H9 (cell line): ENCODE measurements around the gene MSN. TPM values are rescaled to one million over a fixed set of nuclear protein-coding genes. Genes with fewer than 3 reads are reported as not detected.

Source experiments
- DNase-seq: peaks from one replicate; pipeline ENCODE4 v3.0.0-alpha.2; 2017
- H2AFZ ChIP-seq: one replicate; pipeline ENCODE4 v1.6.1; 2013; ENCODE audit warnings: mild to moderate bottlenecking, low read length, control low read depth, moderate library complexity
- H2AK5ac ChIP-seq: 2 replicates; pipeline ENCODE4 v1.6.1; 2013; ENCODE audit warnings: low read length, control low read depth, mixed read lengths; ENCODE audit not compliant: insufficient read length
- H2BK120ac ChIP-seq: one replicate; pipeline ENCODE4 v1.6.1; 2013; ENCODE audit warnings: low read depth, mild to moderate bottlenecking, low read length, control low read depth, inconsistent platforms; ENCODE audit not compliant: poor library complexity, severe bottlenecking
- H2BK12ac ChIP-seq: 2 replicates; pipeline ENCODE4 v1.6.1; 2013; ENCODE audit warnings: low read length, control low read depth, mixed read lengths, low read depth; ENCODE audit not compliant: insufficient read length
- H2BK15ac ChIP-seq: 2 replicates; pipeline ENCODE4 v1.6.1; 2013; ENCODE audit warnings: low read depth, low read length, control low read depth
- H2BK20ac ChIP-seq: one replicate; pipeline ENCODE4 v1.6.1; 2013; ENCODE audit warnings: low read depth, mild to moderate bottlenecking, low read length, control low read depth, inconsistent platforms; ENCODE audit not compliant: poor library complexity, severe bottlenecking
- H2BK5ac ChIP-seq: 2 replicates; pipeline ENCODE4 v1.6.1; 2013; ENCODE audit warnings: low read length, control low read depth, mixed read lengths; ENCODE audit not compliant: insufficient read length
- H3K14ac ChIP-seq: 2 replicates; pipeline ENCODE4 v1.6.1; 2013; ENCODE audit warnings: low read length, control low read depth; ENCODE audit not compliant: insufficient read depth
- H3K18ac ChIP-seq: 2 replicates; pipeline ENCODE4 v1.6.1; 2013; ENCODE audit warnings: low read depth, mild to moderate bottlenecking, mixed read lengths, low read length, control low read depth; ENCODE audit not compliant: insufficient read length
- H3K23ac ChIP-seq: 2 replicates; pipeline ENCODE4 v1.6.1; 2013; ENCODE audit warnings: low read length, control low read depth, mixed read lengths, low read depth; ENCODE audit not compliant: insufficient read length
- H3K23me2 ChIP-seq: 2 replicates; pipeline ENCODE4 v1.6.1; 2013; ENCODE audit warnings: low read depth, mild to moderate bottlenecking, mixed read lengths, low read length, control low read depth; ENCODE audit not compliant: insufficient read length, poor library complexity, severe bottlenecking
- H3K27ac ChIP-seq: 2 replicates; pipeline ENCODE4 v1.5.1; 2013; ENCODE audit warnings: low read length, control low read depth, mixed read lengths, low read depth; ENCODE audit not compliant: insufficient read length
- H3K27me3 ChIP-seq: 2 replicates; pipeline ENCODE4 v1.6.1; 2013; ENCODE audit warnings: low read length, control low read depth, inconsistent platforms; ENCODE audit not compliant: insufficient read depth
- H3K4ac ChIP-seq: 2 replicates; pipeline ENCODE4 v1.6.1; 2013; ENCODE audit warnings: low read depth, mild to moderate bottlenecking, control low read depth, inconsistent platforms, low read length, moderate library complexity
- H3K4me1 ChIP-seq: 2 replicates; pipeline ENCODE4 v1.6.1; 2013; ENCODE audit warnings: low read length, control low read depth, inconsistent platforms; ENCODE audit not compliant: insufficient read depth
- H3K4me2 ChIP-seq: 2 replicates; pipeline ENCODE4 v1.6.1; 2013; ENCODE audit warnings: low read length, control low read depth, mixed read lengths; ENCODE audit not compliant: insufficient read length, insufficient read depth
- H3K56ac ChIP-seq: 2 replicates; pipeline ENCODE4 v1.6.1; 2013; ENCODE audit warnings: low read depth, mild to moderate bottlenecking, mixed read lengths, low read length, control low read depth; ENCODE audit not compliant: insufficient read length
- H3K79me1 ChIP-seq: 2 replicates; pipeline ENCODE4 v1.6.1; 2013; ENCODE audit warnings: low read depth, mild to moderate bottlenecking, moderate library complexity, low read length, control low read depth, inconsistent platforms; ENCODE audit not compliant: insufficient read depth, poor library complexity, severe bottlenecking
- H3K79me2 ChIP-seq: 2 replicates; pipeline ENCODE4 v1.6.1; 2013; ENCODE audit warnings: low read length, control low read depth, inconsistent platforms; ENCODE audit not compliant: insufficient read depth
- H3K9ac ChIP-seq: 2 replicates; pipeline ENCODE4 v1.6.1; 2013; ENCODE audit warnings: low read length, control low read depth, mixed read lengths; ENCODE audit not compliant: insufficient read length; ENCODE audit errors: extremely low read depth
- H3K9me3 ChIP-seq: one replicate; pipeline ENCODE4 v1.6.1; 2013; ENCODE audit warnings: low read depth, low read length, inconsistent platforms; ENCODE audit not compliant: control insufficient read depth
- H3T11ph ChIP-seq: one replicate; pipeline ENCODE4 v1.6.1; 2013; ENCODE audit warnings: mild to moderate bottlenecking, low read length, control low read depth, inconsistent platforms
- H4K20me1 ChIP-seq: one replicate; pipeline ENCODE4 v1.6.1; 2013; ENCODE audit not compliant: control insufficient read depth, insufficient read length, insufficient read depth
- H4K5ac ChIP-seq: 2 replicates; pipeline ENCODE4 v1.6.1; 2013; ENCODE audit warnings: low read depth, mild to moderate bottlenecking, mixed read lengths, low read length, control low read depth; ENCODE audit not compliant: insufficient read length
- H4K8ac ChIP-seq: replicated peaks from 2 replicates; pipeline ENCODE4 v1.6.1; 2013; ENCODE audit warnings: low read length, control low read depth, mixed read lengths, low read depth; ENCODE audit not compliant: insufficient read length
- H4K91ac ChIP-seq: 2 replicates; pipeline ENCODE4 v1.6.1; 2013; ENCODE audit warnings: low read depth, mild to moderate bottlenecking, moderate library complexity, mixed read lengths, low read length, control low read depth; ENCODE audit not compliant: insufficient read length
- H3K27ac Mint-ChIP-seq, 3 experiments: 2 replicates in 2 of 3; 3 replicates in 1 of 3; pipeline ENCODE4 v1.8.0; 2020 to 2021; ENCODE audit warnings: mixed read lengths in 3 of 3, mild to moderate bottlenecking in 1 of 3, moderate library complexity in 1 of 3
- H3K27me3 Mint-ChIP-seq: 2 replicates; pipeline ENCODE4 v1.8.0; 2021; ENCODE audit warnings: low read depth, mild to moderate bottlenecking, moderate library complexity, mixed read lengths
- H3K36me3 Mint-ChIP-seq, 3 experiments: 2 replicates in 2 of 3; 3 replicates in 1 of 3; pipeline ENCODE4 v1.8.0; 2020 to 2021; ENCODE audit warnings: low read depth in 3 of 3, mixed read lengths in 3 of 3; ENCODE audit not compliant: insufficient read depth in 1 of 3
- H3K4me1 Mint-ChIP-seq, 2 experiments: 2 replicates each; pipeline ENCODE4 v1.8.0; 2020; ENCODE audit warnings: mixed read lengths in 2 of 2
- H3K4me3 Mint-ChIP-seq, 2 experiments: 2 replicates in 1 of 2; 3 replicates in 1 of 2; pipeline ENCODE4 v1.8.0; 2020 to 2021; ENCODE audit warnings: mild to moderate bottlenecking in 2 of 2, mixed read lengths in 2 of 2, moderate library complexity in 1 of 2
- H3K9me3 Mint-ChIP-seq, 2 experiments: 2 replicates in 1 of 2; 3 replicates in 1 of 2; pipeline ENCODE4 v1.8.0; 2020; ENCODE audit warnings: mild to moderate bottlenecking in 2 of 2, mixed read lengths in 2 of 2, moderate library complexity in 1 of 2
- WGBS: extraction: QIAGEN DNeasy Blood & Tissue Kit; methylation state at CpG from one replicate; pipeline ENCODE4 v1.1.7; 2013; ENCODE audit warnings: missing lambda C conversion rate, low lambda C conversion rate, mixed read lengths; ENCODE audit not compliant: insufficient read length; ENCODE audit errors: extremely low coverage; 5-methylcytosine and 5-hydroxymethylcytosine counted together
- total RNA-seq: library from RNA; stranded (reverse); gene quantifications from 2 replicates; pipeline ENCODE4 v1.2.1, GENCODE V29; 2021
- TF ChIP-seq, protein P1 (sequence below): fragments of 200-600 bp; sonication (generic); conservative IDR thresholded peaks from 3 replicates; pipeline ENCODE4 v1.8.0; 2021; ENCODE audit warnings: antibody characterized with exemption, mild to moderate bottlenecking

The MSN gene
- total RNA-seq, 1 experiment from 2014 or later: 126 TPM

- no peak overlapping the region for H2BK120ac ChIP-seq
Observed at GRCh38 chrX:65769564-65770292, 102.3 kb downstream of the MSN start.

More at GRCh38 chrX:65769564-65770292, 102.3 kb downstream of the MSN start:
- no peak overlapping the region for H2BK5ac ChIP-seq
- no peak overlapping the region for H3K56ac ChIP-seq
- no peak overlapping the region for H3T11ph ChIP-seq
- H3K27ac Mint-ChIP-seq: no peak overlapping the region; a peak in 1 of 7 replicates
- no peak overlapping the region for H3K9ac ChIP-seq
- TF ChIP-seq, protein P1, sequence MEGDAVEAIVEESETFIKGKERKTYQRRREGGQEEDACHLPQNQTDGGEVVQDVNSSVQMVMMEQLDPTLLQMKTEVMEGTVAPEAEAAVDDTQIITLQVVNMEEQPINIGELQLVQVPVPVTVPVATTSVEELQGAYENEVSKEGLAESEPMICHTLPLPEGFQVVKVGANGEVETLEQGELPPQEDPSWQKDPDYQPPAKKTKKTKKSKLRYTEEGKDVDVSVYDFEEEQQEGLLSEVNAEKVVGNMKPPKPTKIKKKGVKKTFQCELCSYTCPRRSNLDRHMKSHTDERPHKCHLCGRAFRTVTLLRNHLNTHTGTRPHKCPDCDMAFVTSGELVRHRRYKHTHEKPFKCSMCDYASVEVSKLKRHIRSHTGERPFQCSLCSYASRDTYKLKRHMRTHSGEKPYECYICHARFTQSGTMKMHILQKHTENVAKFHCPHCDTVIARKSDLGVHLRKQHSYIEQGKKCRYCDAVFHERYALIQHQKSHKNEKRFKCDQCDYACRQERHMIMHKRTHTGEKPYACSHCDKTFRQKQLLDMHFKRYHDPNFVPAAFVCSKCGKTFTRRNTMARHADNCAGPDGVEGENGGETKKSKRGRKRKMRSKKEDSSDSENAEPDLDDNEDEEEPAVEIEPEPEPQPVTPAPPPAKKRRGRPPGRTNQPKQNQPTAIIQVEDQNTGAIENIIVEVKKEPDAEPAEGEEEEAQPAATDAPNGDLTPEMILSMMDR: no peak
- no peak overlapping the region for H4K8ac ChIP-seq
- no peak overlapping the region for H2BK20ac ChIP-seq
- H3K4ac ChIP-seq: no peak overlapping the region
- no peak overlapping the region for H3K18ac ChIP-seq
- H3K9me3 ChIP-seq: peaks cover 8% of the 10 kb centered on the region
- H3K9me3 Mint-ChIP-seq: peaks cover 60 to 72% of the 10 kb centered on the region in 2 experiments
- H3K4me1 Mint-ChIP-seq: no peaks in the 10 kb centered on the region
- H2AK5ac ChIP-seq: no peak overlapping the region
- H2BK12ac ChIP-seq: no peak overlapping the region
- no peak overlapping the region for H3K4me3 Mint-ChIP-seq
- DNase-seq: no peak
- no peak overlapping the region for H4K5ac ChIP-seq
- no peak overlapping the region for H3K27ac ChIP-seq
- no peak overlapping the region for H2AFZ ChIP-seq
- H3K36me3 Mint-ChIP-seq: no peaks in the 10 kb centered on the region
- no peaks in the 10 kb centered on the region for H3K27me3 ChIP-seq
- no CpG with 5 or more reads among the region's 3 CpGs for WGBS
- no peak overlapping the region for H4K91ac ChIP-seq
- no peaks in the 10 kb centered on the region for H3K27me3 Mint-ChIP-seq
- H3K79me2 ChIP-seq: no peaks in the 10 kb centered on the region
- H4K20me1 ChIP-seq: no peaks in the 10 kb centered on the region
- no peaks in the 10 kb centered on the region for H3K23me2 ChIP-seq
- H3K4me1 ChIP-seq: no peaks in the 10 kb centered on the region
- no peak overlapping the region for H3K4me2 ChIP-seq
- no peak overlapping the region for H2BK15ac ChIP-seq
- no peak overlapping the region for H3K23ac ChIP-seq
- no peaks in the 10 kb centered on the region for H3K79me1 ChIP-seq
- H3K14ac ChIP-seq: no peak overlapping the region
